HL-60/S4 treated with retinoic acid at 250 ng/mL for 4 days and 3 days (cell line): ENCODE results near the gene MAP1B.
"Not testable (repeated sequence)": the region's sequence is repeated elsewhere in the genome, so short reads cannot be mapped to it uniquely, and the experiment has no call there.

Source experiments
- in situ Hi-C: fragments of 300-500 bp; cut with MboI; formaldehyde crosslinking; loops from 2 replicates; pipeline ENCODE4 v1.7.0; 2022; ENCODE audit warnings: low sequenced_read_pairs

MAP1B gene

DNA sequence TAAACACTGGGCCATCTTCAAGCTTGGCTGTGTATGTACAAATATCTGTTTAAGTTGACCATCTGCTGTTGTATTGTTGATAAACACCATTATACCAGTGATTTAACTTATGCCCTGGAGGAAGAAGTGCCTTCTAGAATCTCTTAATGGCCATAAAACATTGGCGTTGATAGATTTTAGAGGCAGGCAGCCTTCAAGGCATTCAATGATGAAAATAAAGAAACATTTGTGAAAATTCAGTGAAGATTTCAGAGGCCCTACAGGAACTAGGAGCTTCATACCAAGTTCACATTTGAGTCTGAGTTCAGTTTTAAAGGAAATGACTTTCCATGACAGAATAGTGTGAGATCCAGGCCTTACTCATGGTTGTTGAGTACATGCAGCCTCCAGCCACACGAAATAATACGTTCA is 52.2 kb downstream of the MAP1B start:
- in situ Hi-C loops: no loop called here

DNA sequence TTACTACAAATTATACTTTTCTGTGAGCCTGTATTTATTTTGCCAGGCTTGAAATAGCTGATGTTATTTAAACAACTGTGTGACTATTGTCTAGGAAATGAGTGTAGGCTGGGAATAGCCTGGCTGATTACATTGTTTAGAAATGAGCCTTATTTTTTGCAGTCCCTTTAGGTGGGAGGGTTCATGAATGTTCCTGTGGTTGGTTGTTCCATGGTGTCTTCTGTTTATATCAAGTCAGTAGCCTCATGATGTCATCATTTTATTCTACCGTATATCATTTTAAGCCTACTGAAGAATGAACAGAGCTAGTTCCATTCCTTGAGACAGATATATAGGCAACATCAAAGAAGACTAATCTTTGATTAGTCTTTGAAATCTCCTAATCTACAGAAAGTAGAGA is 53.1 kb downstream of the MAP1B start:
- in situ Hi-C loops: no loop called here

DNA sequence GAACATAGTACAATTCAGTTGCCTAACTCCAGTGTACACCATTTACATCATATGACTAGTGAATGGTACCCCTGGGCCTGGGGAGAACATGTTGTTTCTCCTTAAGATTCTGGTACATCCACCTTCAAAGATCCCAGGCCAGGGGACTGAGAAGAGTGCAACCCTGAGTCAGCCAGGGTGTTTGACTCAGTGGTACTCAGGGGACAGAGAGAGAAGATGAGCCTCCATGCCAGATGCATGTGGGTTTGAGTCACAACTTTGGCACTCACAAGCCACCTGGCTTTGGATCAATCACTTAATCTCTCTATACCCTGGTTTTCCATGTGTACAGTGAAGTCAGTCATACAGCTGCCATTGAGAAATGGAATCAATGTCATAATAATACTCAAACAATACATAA is 53.7 kb downstream of the MAP1B start:
- in situ Hi-C loops: no loop called here

DNA sequence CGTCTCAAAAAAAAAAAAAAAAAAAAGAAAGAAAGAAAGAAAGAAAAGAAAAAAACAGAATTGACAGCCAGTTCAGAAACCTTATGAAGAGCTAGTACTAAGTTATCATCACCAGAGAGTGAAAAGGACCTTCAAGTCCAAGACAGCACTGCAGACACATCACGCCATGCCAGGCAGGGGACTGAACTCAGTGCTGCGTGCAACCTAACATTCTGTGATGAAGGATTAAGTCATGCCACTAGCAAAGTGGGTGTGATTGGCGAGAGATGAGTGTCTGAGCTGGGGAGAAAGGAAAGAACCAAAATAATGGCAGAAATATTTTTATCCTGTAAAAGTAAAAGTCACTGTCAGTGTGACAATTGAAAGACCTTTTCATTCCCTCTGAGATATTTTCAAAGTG is 54.7 kb downstream of the MAP1B start:
- in situ Hi-C loops: no loop called here

GRCh38 chr5:72163349-72163983 is 56.2 kb downstream of the MAP1B start:
- in situ Hi-C loops: no loop called here

- in situ Hi-C loops: no loop called here
These were observed 59.0 kb downstream of the MAP1B start for GRCh38 chr5:72166070-72166979.

- in situ Hi-C loops: no loop called here
These were observed 60.0 kb downstream of the MAP1B start for GRCh38 chr5:72167257-72167656.

DNA sequence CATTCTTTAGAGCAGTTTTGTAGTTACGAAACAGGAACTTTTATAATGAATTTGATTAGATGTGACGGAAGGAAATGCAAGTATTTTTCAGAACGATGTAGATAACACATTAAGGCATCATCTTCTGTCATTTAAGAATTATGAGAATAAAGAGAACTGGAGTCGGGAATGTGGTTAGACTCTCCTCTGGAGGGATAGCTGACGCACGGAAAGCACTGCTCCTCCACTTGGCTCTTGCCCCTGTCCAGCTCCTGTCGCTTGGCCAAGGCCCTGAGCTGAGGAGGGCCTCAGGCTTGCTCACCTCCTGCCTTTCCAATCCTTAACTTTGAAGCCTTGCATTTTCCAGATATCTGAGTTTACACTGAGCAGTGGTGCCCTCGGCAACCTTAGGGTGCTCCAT is 60.5 kb downstream of the MAP1B start:
- in situ Hi-C loops: no loop called here

- in situ Hi-C loops: no loop called here
These were observed 62.8 kb downstream of the MAP1B start for GRCh38 chr5:72170101-72170500.

- in situ Hi-C loops: not testable (repeated sequence)
These were observed 63.9 kb downstream of the MAP1B start for GRCh38 chr5:72171181-72171580.

- in situ Hi-C loops: no loop called here
These were observed 64.4 kb downstream of the MAP1B start for GRCh38 chr5:72171667-72172066.

- in situ Hi-C loops: no loop called here
These were observed 65.5 kb downstream of the MAP1B start for GRCh38 chr5:72172786-72173185.

DNA sequence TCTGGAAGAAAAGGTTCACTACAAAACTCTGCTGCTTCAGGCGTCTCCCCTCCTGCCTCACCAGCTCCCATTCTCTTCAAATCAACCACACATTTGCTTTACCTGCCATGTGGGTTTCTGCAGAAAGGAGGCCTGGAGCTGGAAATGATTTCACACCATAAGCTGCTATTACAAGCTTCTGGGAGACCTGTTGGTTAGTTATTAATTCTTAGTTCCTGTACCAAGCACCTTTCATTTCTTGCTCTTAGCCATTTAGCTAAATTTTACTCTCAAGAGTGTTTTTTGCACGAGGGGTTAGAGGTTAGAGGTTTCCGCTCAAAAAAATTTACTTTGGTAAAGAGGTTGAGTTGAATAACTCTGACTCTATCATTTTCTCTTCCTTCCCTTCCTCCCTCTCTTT is 70.3 kb downstream of the MAP1B start:
- in situ Hi-C loops: no loop called here

DNA sequence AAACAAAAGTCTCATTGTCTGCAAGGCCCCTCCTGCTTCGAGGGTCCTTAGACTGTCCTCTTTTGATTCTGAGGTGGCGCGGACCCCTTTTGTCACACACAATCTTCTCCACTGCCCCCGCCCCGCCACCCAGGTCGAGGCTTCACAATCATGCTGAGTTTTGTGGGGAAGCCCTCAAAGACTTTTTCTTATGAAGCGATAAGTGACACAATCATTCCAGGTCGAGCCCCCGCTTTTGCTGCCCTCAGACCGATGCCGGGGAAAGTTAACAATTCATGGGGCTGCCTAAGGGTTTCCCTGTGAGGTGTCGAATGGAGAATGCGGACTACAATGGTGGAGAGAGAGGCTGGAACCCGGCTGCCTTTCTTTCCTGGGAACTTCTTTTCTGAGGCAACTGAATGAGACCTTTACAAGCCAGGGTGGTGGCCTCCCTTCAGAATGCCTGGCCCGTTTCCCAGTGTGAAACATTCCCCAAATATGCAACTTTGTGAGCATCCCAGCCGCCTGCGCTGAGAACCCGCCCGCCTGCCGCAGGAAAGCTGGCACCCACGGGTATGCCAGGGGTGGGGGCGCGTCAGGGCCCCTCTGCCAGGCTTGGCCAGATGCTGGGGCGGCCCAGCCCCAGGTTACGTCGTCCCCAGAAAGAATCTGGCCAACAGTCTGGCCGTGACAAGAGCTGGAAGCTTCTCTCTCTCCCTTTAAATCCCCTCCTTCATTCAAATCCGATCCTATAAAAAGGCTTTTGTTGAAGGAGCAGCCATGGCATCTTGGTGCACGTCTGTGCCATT is 71.9 kb downstream of the MAP1B start:
- in situ Hi-C loops: no loop called here

DNA sequence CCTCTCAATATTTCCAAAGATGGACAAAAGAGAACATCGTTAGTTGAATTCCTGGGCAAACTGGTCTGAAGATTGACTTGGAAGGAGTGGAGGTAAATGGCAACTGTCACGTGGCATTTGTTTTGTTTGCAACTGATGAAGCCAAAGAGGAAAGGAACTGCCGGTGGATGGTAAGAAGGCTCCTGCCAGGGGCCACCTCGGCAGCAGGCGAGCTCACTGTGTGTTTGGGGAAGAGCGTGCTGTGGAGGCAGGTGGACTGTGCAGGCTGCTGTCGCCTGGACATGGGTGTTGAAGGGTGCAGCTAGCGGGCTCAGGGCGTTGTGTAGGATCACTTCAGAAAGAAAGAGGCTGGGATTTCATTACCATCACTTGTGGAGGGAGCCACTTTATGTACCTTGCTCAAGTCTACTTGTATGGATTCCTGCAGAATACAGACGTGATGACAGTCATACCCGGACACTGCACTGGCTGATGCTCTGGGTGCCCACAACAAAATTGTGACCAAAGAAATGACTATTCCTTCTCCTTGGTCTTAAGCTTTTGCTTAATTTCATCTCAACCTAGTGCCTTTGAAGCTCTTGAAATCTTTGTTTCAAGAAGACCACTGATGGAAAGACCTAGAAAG is 72.7 kb downstream of the MAP1B start:
- in situ Hi-C loops: no loop called here

DNA sequence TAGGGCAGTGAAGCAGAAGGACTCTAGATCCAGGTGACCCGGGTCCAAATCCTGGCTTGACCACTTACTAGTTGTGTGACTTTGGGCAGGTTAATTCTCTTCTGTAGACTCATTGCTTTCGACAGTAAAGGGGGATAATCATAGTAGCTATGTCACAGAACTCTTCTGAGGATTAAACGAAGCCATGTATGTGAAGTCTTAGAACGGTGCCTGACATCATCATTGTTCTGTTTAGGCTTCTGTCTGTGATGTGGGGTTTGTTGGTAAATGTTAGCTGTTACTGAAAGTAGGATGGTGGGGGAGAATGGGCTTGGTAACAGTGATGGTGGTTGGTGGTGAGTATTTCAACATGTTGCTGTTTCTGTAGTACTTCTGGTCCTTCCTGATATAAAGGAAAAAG is 73.7 kb downstream of the MAP1B start:
- in situ Hi-C loops: no loop called here

GRCh38 chr5:72182686-72183085 is 75.4 kb downstream of the MAP1B start:
- in situ Hi-C loops: no loop called here

- in situ Hi-C loops: no loop called here
These were observed 75.8 kb downstream of the MAP1B start for GRCh38 chr5:72183101-72183520.

- in situ Hi-C loops: no loop called here
These were observed 77.1 kb downstream of the MAP1B start for GRCh38 chr5:72184408-72184807.

- in situ Hi-C loops: no loop called here
These were observed 78.4 kb downstream of the MAP1B start for GRCh38 chr5:72185496-72186329.
